Keratinocyte (primary cell): ENCODE data around the gene HOXA10. TPM values are rescaled to one million over a fixed set of nuclear protein-coding genes. Genes with fewer than 3 reads are reported as not detected.

ENCODE experiments used
- DNase-seq: peaks from one replicate; pipeline ENCODE4 v3.0.0-alpha.2; 2011; ENCODE audit warnings: low read depth, missing footprints, low spot score
- FAIRE-seq: peaks from 2 replicates; lab custom pipeline; 2011; peaks lifted over from hg19 to GRCh38; lab: Jason Lieb, UNC
- H2AFZ ChIP-seq: 2 replicates; pipeline ENCODE4 v1.6.0; 2012; ENCODE audit warnings: low read length, control low read depth, inconsistent platforms; ENCODE audit not compliant: control insufficient read depth
- H3K27ac ChIP-seq: 2 replicates; pipeline ENCODE4 v1.5.1; 2011; ENCODE audit warnings: low read length; ENCODE audit not compliant: control insufficient read depth, insufficient read depth
- H3K27me3 ChIP-seq: 3 replicates; pipeline ENCODE4 v1.6.0; 2011; ENCODE audit warnings: low read length; ENCODE audit not compliant: control insufficient read depth, insufficient read depth; ENCODE audit errors: extremely low read depth
- H3K36me3 ChIP-seq, 2 experiments: 2 replicates in 1 of 2; 3 replicates in 1 of 2; pipeline ENCODE4 v1.5.1; 2011; ENCODE audit warnings: low read length in 2 of 2, mild to moderate bottlenecking in 1 of 2; ENCODE audit not compliant: control insufficient read depth in 2 of 2, insufficient read depth in 2 of 2; ENCODE audit errors: extremely low read depth in 1 of 2
- H3K4me1 ChIP-seq: 3 replicates; pipeline ENCODE4 v1.5.1; 2011; ENCODE audit warnings: low read length; ENCODE audit not compliant: control insufficient read depth, insufficient read depth; ENCODE audit errors: extremely low read depth
- H3K4me2 ChIP-seq: 3 replicates; pipeline ENCODE4 v1.6.0; 2011; ENCODE audit warnings: low read depth, low read length; ENCODE audit not compliant: control insufficient read depth, insufficient read depth; ENCODE audit errors: extremely low read depth
- H3K4me3 ChIP-seq, 3 experiments: fragments of 200-600 bp in 1 of 3; sonication (generic) in 1 of 3; 2 replicates in 2 of 3; 3 replicates in 1 of 3; pipeline ENCODE4 v1.5.1; 2011 to 2016; ENCODE audit warnings: low read length in 3 of 3, mild to moderate bottlenecking in 3 of 3, control low read depth in 2 of 3, inconsistent platforms in 1 of 3, low read depth in 1 of 3, mixed read lengths in 1 of 3, mixed run types in 1 of 3, moderate library complexity in 1 of 3; ENCODE audit not compliant: control insufficient read depth in 2 of 3, insufficient read depth in 2 of 3; ENCODE audit errors: extremely low read depth in 1 of 3
- H3K79me2 ChIP-seq: 2 replicates; pipeline ENCODE4 v1.6.0; 2012; ENCODE audit warnings: low read length; ENCODE audit not compliant: control insufficient read depth, insufficient read depth
- H3K9ac ChIP-seq: 3 replicates; pipeline ENCODE4 v1.6.0; 2011; ENCODE audit warnings: low read length; ENCODE audit not compliant: control insufficient read depth, insufficient read depth; ENCODE audit errors: extremely low read depth
- H3K9me1 ChIP-seq: 3 replicates; pipeline ENCODE4 v1.6.0; 2011; ENCODE audit warnings: low read length; ENCODE audit not compliant: control insufficient read depth, insufficient read depth; ENCODE audit errors: extremely low read depth
- H3K9me3 ChIP-seq: 2 replicates; pipeline ENCODE4 v1.5.1; 2012; ENCODE audit warnings: low read depth, low read length; ENCODE audit not compliant: control insufficient read depth
- H4K20me1 ChIP-seq: 3 replicates; pipeline ENCODE4 v1.6.0; 2011; ENCODE audit warnings: low read length; ENCODE audit not compliant: control insufficient read depth, insufficient read depth; ENCODE audit errors: extremely low read depth
- CTCF ChIP-seq, 3 experiments: IDR thresholded peaks in 1 of 3; conservative IDR thresholded peaks in 1 of 3; optimal IDR thresholded peaks in 1 of 3; 2 replicates in 2 of 3; 3 replicates in 1 of 3; pipeline versions ENCODE3 to v1.5.1; 2011; ENCODE audit warnings: low read length in 3 of 3, mild to moderate bottlenecking in 3 of 3, moderate library complexity in 2 of 3, control low read depth in 1 of 3, inconsistent platforms in 1 of 3; ENCODE audit not compliant: insufficient read depth in 2 of 3; ENCODE audit errors: extremely low read depth in 1 of 3
- EZH2 ChIP-seq: IDR thresholded peaks from one replicate; pipeline ENCODE4 v1.6.1; 2012; ENCODE audit warnings: inconsistent platforms, mild to moderate bottlenecking, low read length, moderate library complexity
- dilution Hi-C: fragments of 300-500 bp; cut with MboI; formaldehyde crosslinking; loops from one replicate; pipeline ENCODE4 v1.7.0; 2020; ENCODE audit warnings: low sequenced_read_pairs; ENCODE audit not compliant: extremely low pct_ligation_motif_present
- polyA plus RNA-seq, 5 experiments: library from polyadenylated mRNA; depleted of rRNA in 3 of 5; stranded (reverse) in 3 of 5; stranded (forward) in 1 of 5; unstranded in 1 of 5; fragments of >200 nt; gene quantifications; 1 replicate in 1 of 5; 2 replicates in 3 of 5; 3 replicates in 1 of 5; pipeline versions ENCODE4 v1.2.1 to v1.2.3, GENCODE V29; 2011 to 2012; ENCODE audit warnings: missing spikeins in 2 of 5, low read depth in 1 of 5, low replicate concordance in 1 of 5

The HOXA10 gene
- polyA plus RNA-seq, 1 donor (not counting 4 experiments of a cell fraction or from before 2014, with no cell fraction given) = 2.4 TPM

- Histone ChIP-seq H2AFZ (peak overlapping the region; percentile 15), H4K20me1 (peaks cover 5% of the 10 kb centered on the region), H3K4me2 (peak overlapping the region; percentile 82), H3K79me2 (no peaks in the 10 kb centered on the region), H3K9me3 (no peaks in the 10 kb centered on the region), H3K4me1 (peaks cover 7% of the 10 kb centered on the region), H3K27ac (no peak overlapping the region), H3K9me1 (no peaks in the 10 kb centered on the region), H3K36me3 (no peaks in the 10 kb centered on the region), H3K4me3 (peak overlapping the region in 2 of 3 experiments; percentile 35 to 57), H3K27me3 (peaks cover 86% of the 10 kb centered on the region), H3K9ac (no peak overlapping the region)
- dilution Hi-C loops = loop anchor here (25.0 kb wide), 1 partner anchor 386 kb away; no protein-coding TSS in a partner anchor
- TF ChIP-seq EZH2 (peak; percentile 95), CTCF (optimal IDR thresholded peaks at IDR 0.05 in 1 of 3, IDR thresholded peaks at IDR 0.05 in 1 of 3, conservative IDR thresholded peaks at IDR 0.05 in 1 of 3; ENCODE audit: extremely low read depth in 1 of 3, insufficient read depth in 2 of 3, low read length in 3 of 3) (no peak)
- DNase-seq = no peak
- no peak for FAIRE-seq
These were observed 26.9 kb upstream of the HOXA10 start for GRCh38 chr7:27200761-27201579.

GRCh38 chr7:27199849-27200760 lies 26.0 kb upstream of the HOXA10 start, which contains the start of gene HOXA13:
Gene HOXA13 (minus strand): TSS chr7:27200091. CDS start chr7:27200077, 14 bp downstream.
- peak within 1 kb of the TSS; percentile 15 for H2AFZ ChIP-seq
- H3K4me1 ChIP-seq = peaks cover 7% of the 10 kb centered on the region
- H3K79me2 ChIP-seq = no peaks in the 10 kb centered on the region
- H3K9me3 ChIP-seq = no peaks in the 10 kb centered on the region
- H3K4me3 ChIP-seq = peak within 1 kb of the TSS; percentile 9 to 57 (median 52)
- peak within 1 kb of the TSS; percentile 82 for H3K4me2 ChIP-seq
- no peaks in the 10 kb centered on the region for H3K9me1 ChIP-seq
- no peak within 1 kb of the TSS for H3K9ac ChIP-seq
- TF ChIP-seq EZH2 (peak; percentile 80), CTCF (optimal IDR thresholded peaks at IDR 0.05 in 1 of 3, IDR thresholded peaks at IDR 0.05 in 1 of 3, conservative IDR thresholded peaks at IDR 0.05 in 1 of 3; ENCODE audit: extremely low read depth in 1 of 3, insufficient read depth in 2 of 3, low read length in 3 of 3) (no peak)
- H4K20me1 ChIP-seq = no peaks in the 10 kb centered on the region
- H3K27ac ChIP-seq = no peak within 1 kb of the TSS
- DNase-seq (no peak), FAIRE-seq (no peak)
- H3K27me3 ChIP-seq = peaks cover 85% of the 10 kb centered on the region
- dilution Hi-C loops = loop anchor here (25.0 kb wide), 1 partner anchor 387 kb away; no protein-coding TSS in a partner anchor
- H3K36me3 ChIP-seq = no peaks in the 10 kb centered on the region
